ENCODE data around the gene XYLT2. TPM values are rescaled to one million over a fixed set of nuclear protein-coding genes. Genes with fewer than 3 reads are reported as not detected.

The XYLT2 gene
- total RNA-seq, 4 donors from 2014 or later, result 23.5 to 41.3 (median 34.6) TPM

- WGBS, 2 donors, result 71 to 85% methylated on average over 4 of the region's 4 CpGs
- DNase-seq (ENCODE audit: low spot score in 2 of 2), result no peak
- no peak for TF ChIP-seq CTCF (IDR thresholded peaks at IDR 0.05)
- TF ChIP-seq POLR2A (IDR thresholded peaks at IDR 0.05), result no peak
- intact Hi-C loops (cut with DNase I; ENCODE audit: low total_unique reads), result no loop called here
- no peak overlapping the region for H3K4me3 ChIP-seq (ENCODE audit: low read depth, poor library complexity, severe bottlenecking)
Observed at GRCh38 chr17:50407921-50408320, 62.0 kb downstream of the XYLT2 start.

Other genes with a start within 250 kb of the XYLT2 start
- gene SAMD14, start 216.0 kb upstream of the XYLT2 start, total RNA-seq, result under 1 TPM in 1 of 4 donors, not detected in 3; 0.39 TPM
- 10 to 100 TPM; 20.7 to 31.9 (median 29.5) TPM for gene PPP1R9B, start 195.4 kb upstream of the XYLT2 start, total RNA-seq
- 1 to 10 TPM; 1.0 to 9.9 (median 5.6) TPM for gene SGCA, start 180.1 kb upstream of the XYLT2 start, total RNA-seq
- 10 to 100 TPM; 15.0 to 90.5 (median 25.8) TPM for gene COL1A1, start 144.5 kb upstream of the XYLT2 start, total RNA-seq
- gene TMEM92, start 71.7 kb upstream of the XYLT2 start, total RNA-seq, result 1 to 10 TPM in 1 of 4 donors, not detected in 3; 3.1 TPM
- 10 to 100 TPM; 52.1 to 56.0 (median 53.3) TPM for gene MRPL27, start 27.1 kb downstream of the XYLT2 start, total RNA-seq
- 1 to 10 TPM in 1 of 4 donors, under 1 TPM in 3; 0.27 to 1.3 (median 0.38) TPM for gene EME1, start 27.1 kb downstream of the XYLT2 start, total RNA-seq
- gene LRRC59, start 51.4 kb downstream of the XYLT2 start, total RNA-seq, result 10 to 100 TPM; 11.6 to 29.3 (median 24.2) TPM
- 100 to 1,000 TPM in 1 of 4 donors, 10 to 100 TPM in 3; 40.8 to 121 (median 64.3) TPM for gene ACSF2, start 80.1 kb downstream of the XYLT2 start, total RNA-seq
- 1 to 10 TPM; 3.2 to 8.2 (median 7.2) TPM for gene CHAD, start 122.8 kb downstream of the XYLT2 start, total RNA-seq
- gene RSAD1, start 132.7 kb downstream of the XYLT2 start, total RNA-seq, result 10 to 100 TPM; 21.5 to 40.5 (median 26.5) TPM
- 1 to 10 TPM in 1 of 4 donors, under 1 TPM in 3; 0.38 to 2.3 (median 0.54) TPM for gene MYCBPAP, start 162.3 kb downstream of the XYLT2 start, total RNA-seq
- 100 to 1,000 TPM in 3 of 4 donors, 10 to 100 TPM in 1; 99.2 to 174 (median 115) TPM for gene EPN3, start 186.6 kb downstream of the XYLT2 start, total RNA-seq
- gene SPATA20, start 201.0 kb downstream of the XYLT2 start, total RNA-seq, result 10 to 100 TPM; 27.6 to 56.0 (median 40.6) TPM
- 1 to 10 TPM; 1.3 to 3.1 (median 1.8) TPM for gene CACNA1G, start 214.6 kb downstream of the XYLT2 start, total RNA-seq